ENCODE data around the gene CNTN4. TPM values are rescaled to one million over a fixed set of nuclear protein-coding genes. Genes with fewer than 3 reads are reported as not detected.

Gene CNTN4
- total RNA-seq, 1 donor from 2014 or later, result 5.2 TPM

- DNase-seq (ENCODE audit: low spot score), result no peak
- Histone ChIP-seq H3K27me3 (no peaks in the 10 kb centered on the region), H3K4me2 (no peak overlapping the region), H3K4me1 (no peaks in the 10 kb centered on the region), H3K4me3 (no peak overlapping the region), H3K9ac (no peak overlapping the region), H3K27ac (no peak overlapping the region), H4K20me1 (ENCODE audit: low read depth) (no peaks in the 10 kb centered on the region), H3F3A (ENCODE audit: low read depth) (peaks cover 5% of the 10 kb centered on the region), H2AFZ (replicated peaks) (no peak overlapping the region), H3K9me3 (ENCODE audit: low read depth) (no peaks in the 10 kb centered on the region), H3K79me2 (ENCODE audit: low read depth) (no peaks in the 10 kb centered on the region), H3K36me3 (no peaks in the 10 kb centered on the region)
- Mint-ChIP-seq H3K36me3 (no peaks in the 10 kb centered on the region), H3K27ac (no peak overlapping the region), H3K9me3 (no peaks in the 10 kb centered on the region), H3K4me3 (no peak overlapping the region), H3K4me1 (no peaks in the 10 kb centered on the region), H3K27me3 (ENCODE audit: insufficient read depth, low read depth) (no peaks in the 10 kb centered on the region)
- TF ChIP-seq CTCF (IDR thresholded peaks at IDR 0.05), result no peak
- no peak for TF ChIP-seq EZH2phosphoT487 (IDR thresholded peaks at IDR 0.05)
- TF ChIP-seq EZH2 (IDR thresholded peaks at IDR 0.05), result no peak
Observed at GRCh38 chr3:2701471-2701870, 602.8 kb downstream of the CNTN4 start.

- no peaks in the 10 kb centered on the region for H3K4me1 ChIP-seq
- H3K4me3 ChIP-seq, result no peak overlapping the region
- no peak overlapping the region for H2AFZ ChIP-seq (replicated peaks)
- no peak overlapping the region for H3K4me2 ChIP-seq
- peaks cover 10% of the 10 kb centered on the region for H3K4me1 Mint-ChIP-seq
- H3K9ac ChIP-seq, result no peak overlapping the region
- H3K9me3 ChIP-seq (ENCODE audit: low read depth), result no peaks in the 10 kb centered on the region
- no peaks in the 10 kb centered on the region for H4K20me1 ChIP-seq (ENCODE audit: low read depth)
- H3K27me3 ChIP-seq, result no peaks in the 10 kb centered on the region
- no peak overlapping the region for H3K4me3 Mint-ChIP-seq
- H3K9me3 Mint-ChIP-seq, result no peaks in the 10 kb centered on the region
- H3K27ac ChIP-seq, result no peak overlapping the region
- H3K27me3 Mint-ChIP-seq (ENCODE audit: insufficient read depth, low read depth), result no peaks in the 10 kb centered on the region
- H3K79me2 ChIP-seq (ENCODE audit: low read depth), result no peaks in the 10 kb centered on the region
- H3K27ac Mint-ChIP-seq, result no peak overlapping the region
- peaks cover 8% of the 10 kb centered on the region for H3F3A ChIP-seq (ENCODE audit: low read depth)
- no peaks in the 10 kb centered on the region for H3K36me3 Mint-ChIP-seq
- TF ChIP-seq EZH2phosphoT487 (IDR thresholded peaks at IDR 0.05) (no peak), EZH2 (IDR thresholded peaks at IDR 0.05) (no peak), CTCF (IDR thresholded peaks at IDR 0.05) (no peak)
- H3K36me3 ChIP-seq, result no peaks in the 10 kb centered on the region
- DNase-seq (ENCODE audit: low spot score), result no peak
Observed at GRCh38 chr3:2706144-2706835, 607.6 kb downstream of the CNTN4 start.

GRCh38 chr3:2706836-2707210 lies 608.2 kb downstream of the CNTN4 start:
- Mint-ChIP-seq H3K4me3 (no peak overlapping the region), H3K27me3 (ENCODE audit: insufficient read depth, low read depth) (no peaks in the 10 kb centered on the region), H3K36me3 (no peaks in the 10 kb centered on the region), H3K4me1 (peaks cover 11% of the 10 kb centered on the region), H3K27ac (no peak overlapping the region), H3K9me3 (no peaks in the 10 kb centered on the region)
- Histone ChIP-seq H2AFZ (replicated peaks) (no peak overlapping the region), H3K4me1 (no peaks in the 10 kb centered on the region), H3K79me2 (ENCODE audit: low read depth) (no peaks in the 10 kb centered on the region), H3K9ac (no peak overlapping the region), H3K4me2 (no peak overlapping the region), H4K20me1 (ENCODE audit: low read depth) (no peaks in the 10 kb centered on the region), H3K27ac (no peak overlapping the region), H3K4me3 (no peak overlapping the region), H3F3A (ENCODE audit: low read depth) (peaks cover 8% of the 10 kb centered on the region), H3K36me3 (no peaks in the 10 kb centered on the region), H3K27me3 (no peaks in the 10 kb centered on the region), H3K9me3 (ENCODE audit: low read depth) (no peaks in the 10 kb centered on the region)
- no peak for TF ChIP-seq CTCF (IDR thresholded peaks at IDR 0.05)
- TF ChIP-seq EZH2phosphoT487 (IDR thresholded peaks at IDR 0.05), result no peak
- TF ChIP-seq EZH2 (IDR thresholded peaks at IDR 0.05), result no peak
- no peak for DNase-seq (ENCODE audit: low spot score)
